ENCODE data around the gene LGALS1.
A peak's percentile ranks its signal among the peaks of the same experiment; 100 is the strongest.

Gene LGALS1

DNA sequence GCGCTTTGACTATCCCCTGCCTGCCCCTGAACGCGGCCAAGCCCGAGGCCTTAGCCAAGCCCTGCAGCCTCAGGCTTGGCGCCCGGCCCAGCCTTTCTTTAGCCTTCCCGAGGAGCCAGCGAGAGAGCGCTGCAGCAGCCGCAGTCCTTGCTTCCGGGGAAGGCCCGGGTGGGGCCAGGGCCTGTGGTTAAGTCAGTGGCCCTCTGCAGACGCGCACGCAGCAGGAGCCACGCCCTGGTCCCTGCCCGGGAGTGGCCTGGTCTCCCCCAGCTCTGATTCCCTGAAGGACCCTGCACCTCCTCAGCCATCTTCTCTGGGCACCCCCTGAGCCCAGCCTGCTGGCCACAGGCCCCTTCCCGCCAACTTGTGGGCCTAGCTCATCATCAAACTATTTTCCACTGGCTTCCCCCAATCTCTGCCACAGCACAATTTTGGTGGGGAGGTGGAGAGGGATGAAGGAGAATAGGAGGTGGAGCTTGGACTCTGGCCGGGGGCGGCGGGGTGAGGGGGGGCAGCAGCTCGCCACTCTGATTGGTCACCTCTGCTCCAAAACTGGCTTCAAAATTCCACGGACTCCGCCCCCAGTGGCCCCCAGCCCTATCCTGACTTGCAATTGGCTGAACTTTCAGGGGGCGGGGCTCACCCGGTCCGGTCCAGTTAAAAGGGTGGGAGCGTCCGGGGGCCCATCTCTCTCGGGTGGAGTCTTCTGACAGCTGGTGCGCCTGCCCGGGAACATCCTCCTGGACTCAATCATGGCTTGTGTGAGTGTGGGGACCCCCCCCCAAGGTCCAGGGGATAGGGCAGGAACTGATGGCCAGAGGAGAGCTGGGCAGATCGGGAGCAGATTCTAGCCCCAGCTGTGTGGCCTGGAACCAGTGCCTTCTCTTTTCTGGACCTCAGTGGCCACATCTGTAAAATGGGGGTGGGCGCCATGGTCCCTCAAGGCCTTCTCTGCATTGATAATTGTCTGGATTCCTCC, at the start of gene LGALS1:
TSS of gene LGALS1 (plus strand) at position 686 of the 979 bp plus-strand sequence. CDS start at position 753, 67 bp downstream.
- DNase-seq (ENCODE audit: low read depth in 2 of 2), result peak in 1 of 2 donors; percentile 46

DNA sequence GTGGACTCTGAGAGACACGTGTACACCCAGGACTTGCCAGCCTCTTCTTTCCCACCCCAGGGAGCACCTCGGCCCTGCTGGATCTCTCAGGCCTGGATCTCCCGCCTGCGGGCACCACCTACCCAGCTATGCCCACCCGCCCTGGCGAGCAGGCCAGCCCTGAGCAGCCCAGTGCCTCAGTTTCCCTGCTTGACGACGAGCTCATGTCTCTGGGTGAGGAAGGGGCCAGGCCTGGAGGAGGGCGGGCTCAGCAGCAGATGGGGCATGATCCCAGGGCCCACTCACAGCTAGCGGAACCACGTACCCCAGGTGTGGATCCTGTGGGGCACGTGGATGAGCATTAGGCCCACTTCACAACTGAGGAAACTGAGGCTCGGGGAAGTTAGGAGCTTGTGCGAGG, 49.7 kb upstream of the LGALS1 start:
- DNase-seq (ENCODE audit: low read depth in 2 of 2), result no peak

DNA sequence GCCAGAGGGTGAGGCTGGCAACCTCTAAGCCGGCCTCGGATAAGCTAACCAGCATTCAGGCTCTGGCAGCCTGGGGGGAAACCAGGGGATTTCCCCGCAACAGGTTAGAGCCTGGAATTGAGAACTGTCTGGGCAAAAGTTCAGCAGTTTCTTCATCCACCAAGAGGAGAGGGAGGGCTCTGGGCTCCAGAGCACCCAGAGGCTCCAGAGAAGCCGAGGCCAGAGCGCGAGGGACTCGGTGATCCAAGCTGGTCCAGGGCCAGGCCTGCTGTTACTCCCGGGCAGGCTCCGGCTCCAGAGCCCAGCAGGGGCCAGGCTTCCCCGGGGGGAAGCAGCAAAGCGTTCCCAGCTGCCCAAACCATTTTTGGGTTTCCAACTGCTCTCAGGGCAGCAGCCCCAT, 49.3 kb upstream of the LGALS1 start:
- DNase-seq (ENCODE audit: low read depth in 2 of 2), result no peak

DNA sequence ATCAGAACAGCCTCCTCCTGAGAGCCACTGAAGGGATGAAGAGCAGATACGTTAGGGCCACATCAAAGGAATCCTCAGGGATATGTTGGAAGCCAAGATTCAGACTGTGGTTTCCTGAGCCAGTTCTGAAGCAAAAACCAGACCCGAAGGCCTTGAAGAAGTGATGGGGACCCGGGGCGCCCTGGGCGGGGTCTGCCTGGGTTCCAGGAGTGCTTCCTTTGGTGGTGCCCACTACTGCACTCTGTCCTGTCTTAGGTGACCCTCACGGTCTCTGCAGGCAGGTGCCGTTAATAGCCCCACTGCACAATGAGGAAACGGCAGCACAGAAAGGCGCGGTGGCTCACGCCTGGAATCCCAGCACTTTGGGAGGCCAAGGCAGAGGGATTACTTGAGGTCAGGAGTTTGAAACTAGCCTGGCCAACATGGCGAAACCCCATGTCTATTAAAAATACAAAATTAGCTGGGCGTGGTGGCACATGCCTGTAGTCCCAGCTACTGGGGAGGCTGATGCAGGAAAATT, 48.8 kb upstream of the LGALS1 start:
- DNase-seq (ENCODE audit: low read depth in 2 of 2), result no peak

DNA sequence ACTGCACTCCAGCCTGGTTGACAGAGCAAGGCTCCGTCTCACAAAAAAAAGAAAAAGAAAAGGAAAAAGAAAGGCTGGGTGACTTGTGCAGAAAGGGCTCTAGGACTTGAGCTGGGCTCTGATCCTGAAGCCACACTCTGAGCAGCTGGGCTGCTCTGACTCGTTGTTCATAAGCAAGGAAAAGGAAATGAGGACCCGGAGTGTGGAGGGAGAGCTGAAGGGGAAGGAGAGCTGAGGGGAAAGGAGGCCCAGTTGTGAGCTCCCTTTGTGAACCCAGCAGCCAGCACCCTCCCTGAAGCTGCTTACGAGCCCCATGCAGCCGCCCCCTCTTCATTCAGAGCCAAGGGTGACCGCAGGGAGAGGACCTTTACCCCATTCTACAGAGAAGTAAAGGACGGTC, 48.3 kb upstream of the LGALS1 start:
- DNase-seq (ENCODE audit: low read depth in 2 of 2), result no peak

DNA sequence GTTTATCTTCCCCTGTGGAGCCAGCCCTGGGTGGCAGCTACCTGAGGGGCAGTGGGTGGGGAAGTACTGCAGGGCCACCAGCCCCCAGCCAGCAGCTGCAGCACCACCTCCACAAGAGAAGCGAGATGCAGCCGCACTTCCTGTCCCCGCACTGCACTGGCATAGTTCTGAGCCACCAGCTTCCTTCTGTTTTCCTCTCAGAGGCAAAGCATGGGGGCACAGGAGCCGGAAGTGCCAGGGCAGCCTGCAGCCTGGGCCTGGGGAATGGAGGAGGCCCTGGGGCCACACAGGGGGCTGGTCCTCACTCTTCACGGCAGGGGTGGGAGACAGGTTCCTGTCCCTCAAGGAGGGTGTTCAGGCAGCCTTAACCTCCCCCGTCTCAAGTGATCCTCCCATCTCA, 47.9 kb upstream of the LGALS1 start:
- no peak for DNase-seq (ENCODE audit: low read depth in 2 of 2)

DNA sequence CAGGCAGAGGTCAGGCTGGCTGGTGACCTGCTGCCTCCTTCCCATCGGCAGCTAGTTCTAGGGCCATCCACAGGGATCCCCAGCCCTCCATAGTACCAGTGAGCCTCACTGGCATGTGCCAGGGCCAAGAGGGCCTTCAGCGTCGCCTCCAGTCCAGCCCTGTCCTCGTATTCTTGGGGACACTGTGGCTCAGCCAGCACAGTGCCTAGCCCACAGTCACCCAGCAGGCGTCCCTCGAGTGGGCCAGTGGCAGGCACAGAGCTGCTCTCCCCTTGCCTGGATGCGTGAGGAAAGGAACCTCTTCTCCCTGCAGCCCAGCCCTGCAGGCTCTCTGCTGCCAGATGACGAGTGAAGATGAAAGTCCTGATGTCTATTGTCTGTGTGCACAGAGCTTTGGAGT, 46.6 kb upstream of the LGALS1 start:
- DNase-seq (ENCODE audit: low read depth in 2 of 2), result no peak

DNA sequence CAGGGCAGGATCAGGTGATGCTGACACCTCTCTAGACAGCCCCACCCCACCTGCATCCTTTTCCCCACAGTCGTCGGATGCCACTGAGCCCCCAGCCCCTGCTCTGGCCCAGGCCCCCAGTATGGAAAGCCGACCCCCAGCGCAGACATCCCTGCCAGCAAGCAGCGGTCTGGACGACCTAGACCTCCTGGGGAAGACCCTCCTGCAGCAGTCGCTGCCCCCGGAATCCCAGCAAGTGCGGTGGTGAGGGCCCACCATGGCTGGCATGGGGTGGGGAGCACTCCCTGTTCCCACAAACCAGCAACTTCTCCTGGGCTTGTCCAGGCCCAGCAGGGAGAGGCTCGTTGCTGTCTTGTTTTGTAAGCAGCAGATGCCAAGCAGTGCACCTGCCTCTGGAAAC, 45.5 kb upstream of the LGALS1 start:
- no peak for DNase-seq (ENCODE audit: low read depth in 2 of 2)

DNA sequence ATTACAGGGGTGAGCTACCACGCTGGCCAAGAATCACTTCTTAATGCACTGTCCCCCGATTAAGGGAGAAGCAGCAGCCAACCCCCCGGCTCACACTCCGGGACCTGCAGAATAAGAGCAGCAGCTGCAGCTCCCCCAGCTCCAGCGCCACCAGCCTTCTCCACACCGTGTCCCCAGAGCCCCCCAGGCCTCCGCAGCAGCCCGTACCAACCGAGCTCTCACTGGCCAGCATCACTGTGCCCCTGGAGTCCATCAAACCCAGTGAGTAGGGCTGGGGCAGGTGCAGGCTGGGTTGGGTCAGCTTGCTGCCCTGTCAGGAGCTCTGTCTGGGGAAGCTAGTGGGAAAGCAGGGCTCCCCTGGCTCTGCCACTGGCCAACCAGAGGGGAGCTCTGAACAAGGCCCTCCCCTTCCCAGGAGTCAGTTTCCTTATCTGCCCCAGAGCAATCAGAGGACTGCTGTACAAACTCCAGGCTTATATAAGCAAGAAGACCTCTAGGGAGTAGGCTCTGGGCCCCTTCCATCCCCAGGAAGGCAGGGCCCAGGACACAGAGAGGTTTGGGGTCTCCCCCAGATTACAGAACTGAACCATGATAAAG, 44.5 kb upstream of the LGALS1 start:
- no peak for DNase-seq (ENCODE audit: low read depth in 2 of 2)

DNA sequence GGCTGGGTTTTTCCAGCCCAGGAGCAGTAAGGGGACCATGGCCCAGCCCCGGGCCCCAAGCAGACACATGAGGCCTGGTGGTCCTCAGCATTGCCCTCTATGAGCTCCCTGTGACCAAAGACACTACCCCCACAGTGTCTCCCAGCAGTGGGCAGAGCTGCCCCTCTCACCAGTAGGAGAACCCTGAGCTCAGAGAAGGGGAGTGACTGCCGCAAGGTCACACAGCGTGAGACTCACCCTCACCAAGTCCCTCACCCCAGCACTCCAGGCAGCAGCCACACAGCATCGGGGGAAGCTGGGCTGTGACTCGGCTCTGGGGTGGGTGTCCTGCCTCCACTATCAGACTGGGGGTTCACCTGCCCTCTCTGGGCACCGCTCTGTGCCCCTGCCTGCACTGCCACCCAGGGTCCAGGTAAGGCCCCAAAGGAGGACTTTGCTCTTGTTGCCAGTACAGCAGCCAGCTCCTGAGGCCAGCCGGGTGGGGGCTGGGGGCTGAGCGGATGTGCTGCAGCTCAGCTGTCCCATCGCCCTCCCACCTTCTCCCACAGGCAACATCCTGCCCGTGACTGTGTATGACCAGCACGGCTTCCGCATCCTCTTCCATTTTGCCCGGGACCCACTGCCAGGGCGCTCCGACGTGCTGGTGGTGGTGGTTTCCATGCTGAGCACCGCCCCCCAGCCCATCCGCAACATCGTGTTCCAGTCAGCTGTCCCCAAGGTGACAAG, 43.8 kb upstream of the LGALS1 start:
- no peak for DNase-seq (ENCODE audit: low read depth in 2 of 2)

DNA sequence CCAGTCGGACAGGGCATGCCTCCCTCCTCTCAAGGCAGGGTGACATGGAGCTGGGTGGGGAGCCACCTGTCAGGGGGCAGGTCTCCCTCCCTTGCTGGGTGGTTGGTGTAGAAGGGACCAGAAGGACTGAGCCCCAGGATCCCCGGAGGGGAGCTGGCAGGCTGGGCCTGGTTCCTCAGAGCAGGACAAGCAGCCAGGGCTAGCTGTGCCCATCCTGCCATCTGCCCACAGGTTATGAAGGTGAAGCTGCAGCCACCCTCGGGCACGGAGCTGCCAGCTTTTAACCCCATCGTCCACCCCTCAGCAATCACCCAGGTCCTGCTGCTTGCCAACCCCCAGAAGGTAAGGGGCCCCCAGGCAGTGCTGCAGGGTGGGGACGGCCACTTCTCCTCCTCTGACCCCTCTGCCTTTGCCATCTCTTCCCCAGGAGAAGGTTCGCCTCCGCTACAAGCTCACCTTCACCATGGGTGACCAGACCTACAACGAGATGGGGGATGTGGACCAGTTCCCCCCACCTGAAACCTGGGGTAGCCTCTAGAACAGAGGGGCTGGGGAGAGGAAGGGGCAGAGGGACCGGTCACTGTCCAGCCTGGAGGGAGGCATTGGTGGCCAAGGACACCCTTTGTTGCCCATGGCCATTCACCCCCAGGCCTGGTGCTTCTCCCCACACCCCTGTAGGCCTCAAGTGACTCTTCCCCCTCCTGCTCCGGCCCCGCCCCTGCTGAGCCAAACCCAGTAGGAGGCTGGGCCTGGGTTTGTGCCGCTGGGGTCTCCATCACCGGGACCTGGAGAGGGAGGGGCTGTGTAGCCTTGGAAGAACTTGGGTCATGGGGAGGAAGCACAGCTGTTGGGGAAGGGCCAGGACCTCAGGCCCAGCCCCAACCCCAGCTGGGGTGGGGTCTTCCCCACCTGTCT, 43.0 kb upstream of the LGALS1 start:
- DNase-seq (ENCODE audit: low read depth in 2 of 2), result no peak

DNA sequence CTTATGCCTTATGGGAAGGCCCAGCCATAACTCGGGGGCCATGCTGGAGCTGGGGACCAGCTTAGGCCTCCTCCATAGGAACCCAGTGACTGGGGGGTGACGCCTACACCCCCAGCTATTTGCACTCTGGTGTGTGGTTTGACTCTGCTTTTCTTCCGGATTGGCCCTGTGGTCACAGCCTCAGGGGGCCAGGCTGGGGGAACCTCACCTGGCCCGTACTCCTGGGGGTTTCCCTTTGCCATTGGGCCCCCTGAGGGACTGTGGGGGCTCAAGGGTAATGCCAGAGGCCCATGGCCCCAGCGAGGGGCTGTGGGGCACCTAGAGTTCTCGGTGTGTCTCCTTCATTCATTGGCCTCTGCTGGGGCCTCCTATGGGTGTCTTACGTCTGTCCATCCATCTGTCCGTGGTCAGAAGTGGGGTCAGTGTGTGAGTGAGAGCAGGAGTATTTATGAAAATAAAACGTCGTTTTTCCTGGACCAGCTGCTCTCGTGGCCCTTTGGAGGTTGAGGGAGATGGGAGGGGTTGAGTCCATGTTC, 42.3 kb upstream of the LGALS1 start:
- no peak for DNase-seq (ENCODE audit: low read depth in 2 of 2)

DNA sequence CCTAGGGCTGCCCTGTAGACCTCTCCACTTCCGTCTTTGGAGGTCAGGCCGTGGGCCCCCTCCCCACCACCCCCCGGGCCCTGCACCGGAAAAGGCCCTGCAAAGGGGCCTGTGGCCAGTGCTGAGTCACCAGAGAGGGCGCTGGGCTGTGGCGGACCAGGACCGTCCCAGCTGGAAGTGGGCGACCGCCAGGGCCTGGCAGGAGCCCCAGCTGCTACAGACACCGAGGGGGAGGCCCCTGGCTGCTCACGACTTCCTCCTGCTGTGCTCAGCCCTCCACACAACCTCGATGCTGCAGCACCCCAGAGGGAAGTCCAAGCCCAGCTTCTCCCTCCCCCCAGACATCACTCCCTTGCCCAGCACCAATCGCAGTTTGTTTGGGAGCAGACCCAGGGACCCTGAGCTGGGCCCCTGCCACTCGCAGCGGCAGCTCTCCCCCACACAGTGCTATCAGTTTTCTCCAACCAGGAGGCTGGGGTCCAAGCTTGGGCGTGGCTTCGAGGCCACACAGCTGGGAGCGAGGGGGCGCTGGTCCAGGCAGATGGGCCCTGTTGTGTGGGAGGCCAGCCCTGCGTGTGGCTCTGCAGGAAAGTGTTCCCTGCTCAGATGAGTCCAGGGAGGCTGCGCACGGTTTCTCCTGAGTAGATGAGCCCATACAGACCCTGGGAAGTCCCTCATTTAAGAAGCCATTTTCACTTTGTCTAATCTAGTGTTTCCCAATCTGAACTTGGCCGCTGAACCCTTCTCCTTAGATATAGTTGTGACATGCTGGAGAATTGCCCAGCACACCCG, 41.6 kb upstream of the LGALS1 start:
- DNase-seq (ENCODE audit: low read depth in 2 of 2), result peak in 1 of 2 donors; percentile 46

DNA sequence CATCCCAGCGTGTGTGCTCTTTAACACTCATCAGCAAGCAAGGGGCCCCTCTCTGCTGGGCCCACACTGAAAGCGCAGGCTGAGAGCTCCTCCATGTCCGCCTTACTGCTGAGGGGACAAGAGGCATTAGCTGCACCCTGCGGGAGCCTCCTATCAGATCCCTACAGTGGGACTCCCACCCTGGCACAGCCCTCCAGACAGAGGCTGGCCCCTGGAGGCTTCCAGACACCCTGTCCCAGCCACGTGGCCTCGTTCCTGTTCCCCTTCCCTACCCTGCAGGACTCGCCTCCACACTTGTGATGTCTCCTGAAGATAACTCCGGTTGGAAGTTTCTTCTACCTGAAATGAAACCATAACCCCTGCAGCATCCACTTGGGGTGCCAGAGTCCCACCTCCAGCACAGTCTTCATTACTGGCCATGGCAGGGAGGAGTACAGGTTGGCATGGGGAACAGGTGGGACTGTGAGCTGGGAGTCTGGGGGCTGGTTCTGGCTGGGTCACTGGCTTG, 41.0 kb upstream of the LGALS1 start:
- no peak for DNase-seq (ENCODE audit: low read depth in 2 of 2)

DNA sequence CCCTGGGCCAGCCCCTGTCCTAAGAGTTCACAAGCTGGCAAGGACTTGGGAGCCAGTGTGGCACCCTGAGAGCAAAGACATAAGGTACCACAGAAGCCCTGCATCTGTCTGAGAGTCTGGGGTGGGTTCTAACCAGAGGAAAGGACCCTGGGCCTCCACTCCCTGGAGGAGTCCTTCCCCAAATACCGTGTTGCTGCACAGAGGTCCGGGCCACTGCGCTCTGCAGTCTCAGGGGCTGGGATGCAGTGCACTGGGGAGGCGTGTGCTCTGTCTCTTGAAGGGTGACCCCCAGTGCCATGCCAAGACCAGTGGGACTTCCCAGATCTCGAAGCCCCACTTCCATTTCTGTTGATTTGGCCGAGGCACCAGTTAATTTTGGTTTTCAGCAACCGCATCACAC, 40.3 kb upstream of the LGALS1 start:
- no peak for DNase-seq (ENCODE audit: low read depth in 2 of 2)

DNA sequence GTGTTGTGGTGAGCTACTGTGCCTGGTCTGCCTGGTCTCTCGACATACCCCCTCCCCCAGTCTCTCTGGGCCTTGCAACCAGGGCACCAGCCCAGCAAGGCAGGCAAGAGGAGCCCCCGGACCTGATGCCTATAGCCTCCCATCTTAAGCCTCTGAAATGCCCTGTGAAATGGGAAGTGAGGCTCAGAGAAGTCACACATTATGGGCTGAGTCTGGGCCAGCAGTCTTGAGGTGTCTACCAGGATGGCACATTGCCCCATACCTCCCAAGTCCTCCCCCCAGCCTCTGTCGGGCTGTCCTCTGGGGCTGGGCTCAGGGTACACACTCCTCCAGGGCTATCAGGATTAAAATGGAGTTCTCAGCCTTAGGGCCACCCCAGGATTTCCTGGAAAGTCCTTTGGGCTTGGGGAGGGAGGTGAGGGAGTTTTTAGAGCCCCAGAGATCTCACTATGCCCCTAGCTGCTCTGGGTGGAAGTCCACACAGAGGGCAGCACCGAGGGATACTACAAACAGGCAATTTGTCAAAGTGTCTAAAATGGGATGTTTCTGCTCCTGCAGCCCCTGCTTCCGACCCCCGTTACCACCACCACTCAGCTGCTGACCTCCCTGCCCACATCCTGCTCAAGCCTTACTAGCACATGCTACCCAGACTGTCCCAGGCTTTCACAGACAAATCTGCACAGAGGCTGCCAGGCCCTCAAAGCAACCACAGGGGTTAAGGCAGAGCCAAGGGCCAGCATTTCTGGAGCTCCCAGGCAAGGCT, 39.1 kb upstream of the LGALS1 start:
- DNase-seq (ENCODE audit: low read depth in 2 of 2), result no peak

DNA sequence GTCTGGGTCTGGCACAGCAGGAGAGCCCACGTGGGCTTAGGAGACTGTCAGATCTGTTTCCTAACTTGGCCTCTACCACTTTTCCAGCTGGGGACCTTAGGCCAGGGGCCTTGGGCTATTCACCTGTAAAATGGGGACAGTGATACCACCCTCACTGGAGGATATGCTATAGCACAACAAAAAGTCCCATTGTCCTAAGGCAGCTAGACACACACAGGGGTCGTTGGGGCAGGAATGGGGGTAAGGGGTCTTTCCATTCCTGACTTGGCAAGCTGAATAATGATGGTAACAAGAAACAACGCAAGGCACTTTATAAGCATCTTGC, 38.5 kb upstream of the LGALS1 start:
- DNase-seq (ENCODE audit: low read depth in 2 of 2), result no peak

DNA sequence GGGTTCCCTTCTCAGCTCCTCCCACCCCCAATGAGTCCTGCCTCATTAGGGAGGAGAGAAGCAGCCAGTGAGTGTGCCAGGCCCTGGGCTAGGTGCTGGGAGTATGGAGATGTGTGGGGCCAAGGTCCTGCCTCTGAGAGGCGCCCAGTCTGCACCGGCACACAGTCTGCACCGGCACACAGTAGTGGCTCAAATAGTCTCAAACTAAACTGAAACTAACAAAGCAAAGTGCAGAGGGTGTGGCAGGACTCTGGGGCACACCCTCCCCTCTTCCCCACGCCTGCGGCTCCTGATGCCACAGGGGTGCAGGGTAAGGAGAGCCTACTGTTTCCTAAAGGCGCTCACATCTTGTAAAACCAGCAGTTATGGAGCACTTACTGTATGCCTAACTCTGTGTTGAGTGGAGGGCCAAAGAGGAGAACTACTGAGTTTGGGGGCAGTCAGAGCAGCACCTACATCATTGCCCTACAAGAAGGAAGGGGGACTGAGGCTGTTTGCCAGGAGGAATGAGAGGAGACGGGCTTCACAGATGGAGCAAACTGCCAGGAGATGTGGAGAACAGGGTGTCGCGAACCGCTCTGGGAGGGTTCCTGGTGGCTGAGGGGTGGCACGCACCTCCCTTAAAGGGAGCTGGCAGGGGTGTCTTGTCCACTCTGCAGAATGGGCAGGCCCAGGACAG, 36.9 kb upstream of the LGALS1 start:
- DNase-seq (ENCODE audit: low read depth in 2 of 2), result no peak

Measured in activated CD4-positive, alpha-beta T cell treated with anti-CD3 and anti-CD28 coated beads for 24 hours (primary cell).